Suprapubic skin (tissue), 4 donors: ENCODE measurements around the gene SHROOM3.

ENCODE experiments used
- EP300 ChIP-seq: sonication (generic); formaldehyde crosslinking; IDR thresholded peaks from one replicate; pipeline ENCODE4 v1.6.1; 2017; ENCODE audit warnings: antibody characterized with exemption
- POLR2A ChIP-seq, 2 donors: fragments of 450-650 bp; IDR thresholded peaks; one replicate each; pipeline ENCODE4 v1.6.1; 2017; ENCODE audit warnings: antibody characterized with exemption in 2 of 2, mild to moderate bottlenecking in 2 of 2, moderate library complexity in 2 of 2
- POLR2AphosphoS5 ChIP-seq, 3 donors: sonication (generic); formaldehyde crosslinking; IDR thresholded peaks; one replicate each; pipeline ENCODE4 v1.6.1; 2017; ENCODE audit warnings: antibody characterized with exemption in 3 of 3
- TF ChIP-seq, protein P1 (sequence below), 2 donors: fragments of 200-600 bp in 1 of 2; fragments of 450-650 bp in 1 of 2; sonication (generic) in 1 of 2; IDR thresholded peaks; one replicate each; pipeline ENCODE4 v1.5.1; 2016 to 2019; ENCODE audit warnings: antibody characterized with exemption in 2 of 2, mild to moderate bottlenecking in 1 of 2, moderate library complexity in 1 of 2

DNA sequence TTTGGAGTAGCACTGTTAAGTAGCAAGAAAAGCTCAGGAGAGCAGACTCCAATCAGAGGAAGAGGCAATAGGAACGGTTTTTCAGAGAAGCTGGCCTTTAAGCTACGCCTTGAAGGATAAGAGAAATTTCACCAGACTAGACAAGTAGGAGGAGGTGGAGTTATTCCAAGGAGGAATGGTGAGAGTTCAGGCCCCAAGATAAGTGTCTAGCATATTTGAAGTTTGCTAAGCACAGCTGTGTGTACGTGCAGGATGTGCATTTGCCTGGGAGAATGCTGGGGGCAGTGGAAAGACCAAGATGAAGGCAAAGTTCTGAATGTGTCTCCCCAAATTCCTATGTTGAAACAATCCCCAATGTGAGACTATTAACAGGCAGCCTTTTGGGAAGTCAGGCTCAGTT is 371.3 kb downstream of the SHROOM3 start:
- TF ChIP-seq, protein P1, sequence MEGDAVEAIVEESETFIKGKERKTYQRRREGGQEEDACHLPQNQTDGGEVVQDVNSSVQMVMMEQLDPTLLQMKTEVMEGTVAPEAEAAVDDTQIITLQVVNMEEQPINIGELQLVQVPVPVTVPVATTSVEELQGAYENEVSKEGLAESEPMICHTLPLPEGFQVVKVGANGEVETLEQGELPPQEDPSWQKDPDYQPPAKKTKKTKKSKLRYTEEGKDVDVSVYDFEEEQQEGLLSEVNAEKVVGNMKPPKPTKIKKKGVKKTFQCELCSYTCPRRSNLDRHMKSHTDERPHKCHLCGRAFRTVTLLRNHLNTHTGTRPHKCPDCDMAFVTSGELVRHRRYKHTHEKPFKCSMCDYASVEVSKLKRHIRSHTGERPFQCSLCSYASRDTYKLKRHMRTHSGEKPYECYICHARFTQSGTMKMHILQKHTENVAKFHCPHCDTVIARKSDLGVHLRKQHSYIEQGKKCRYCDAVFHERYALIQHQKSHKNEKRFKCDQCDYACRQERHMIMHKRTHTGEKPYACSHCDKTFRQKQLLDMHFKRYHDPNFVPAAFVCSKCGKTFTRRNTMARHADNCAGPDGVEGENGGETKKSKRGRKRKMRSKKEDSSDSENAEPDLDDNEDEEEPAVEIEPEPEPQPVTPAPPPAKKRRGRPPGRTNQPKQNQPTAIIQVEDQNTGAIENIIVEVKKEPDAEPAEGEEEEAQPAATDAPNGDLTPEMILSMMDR (IDR thresholded peaks at IDR 0.05), result no peak
- TF ChIP-seq EP300 (no peak), POLR2A (IDR thresholded peaks at IDR 0.05) (no peak), POLR2AphosphoS5 (IDR thresholded peaks at IDR 0.05) (no peak)
